Mesodermal cell (in vitro differentiated cells): ENCODE measurements around the gene IGSF6.

Experiments
- H3K27ac ChIP-seq: 2 replicates; pipeline ENCODE4 v1.7.0; 2013; ENCODE audit warnings: mild to moderate bottlenecking, low read depth, low read length, moderate library complexity; ENCODE audit not compliant: severe bottlenecking
- H3K36me3 ChIP-seq: 2 replicates; pipeline ENCODE4 v1.7.1; 2013; ENCODE audit warnings: mild to moderate bottlenecking, low read length, moderate library complexity; ENCODE audit not compliant: control insufficient read depth, insufficient read depth
- H3K4me1 ChIP-seq: one replicate; pipeline ENCODE4 v1.7.1; 2013; ENCODE audit warnings: mild to moderate bottlenecking, low read length; ENCODE audit not compliant: insufficient read depth, control insufficient read depth, poor library complexity, severe bottlenecking
- H3K4me3 ChIP-seq: 2 replicates; pipeline ENCODE4 v1.7.0; 2013; ENCODE audit warnings: low read length, control low read depth, mild to moderate bottlenecking; ENCODE audit not compliant: insufficient read depth, poor library complexity, severe bottlenecking; ENCODE audit errors: extremely low read depth
- H3K9me3 ChIP-seq: 2 replicates; pipeline ENCODE4 v1.7.1; 2013; ENCODE audit warnings: mild to moderate bottlenecking, low read length, moderate library complexity; ENCODE audit not compliant: control insufficient read depth
- WGBS, 2 experiments: methylation state at CpG; one replicate each; pipeline ENCODE4 v1.1.5; 2013; ENCODE audit warnings: missing lambda C conversion rate in 2 of 2; ENCODE audit not compliant: insufficient coverage in 2 of 2; 5-methylcytosine and 5-hydroxymethylcytosine counted together

IGSF6 gene

GRCh38 chr16:21628772-21629171 lies 23.6 kb downstream of the IGSF6 start:
- H3K27ac ChIP-seq = no peak overlapping the region
- WGBS, 2 experiments = 92 to 100% methylated on average over 2 of the region's 5 CpGs
- H3K9me3 ChIP-seq = peaks cover 8% of the 10 kb centered on the region
- H3K4me1 ChIP-seq = peaks cover 5% of the 10 kb centered on the region
- no peak overlapping the region for H3K4me3 ChIP-seq
- peaks cover 57% of the 10 kb centered on the region for H3K36me3 ChIP-seq

GRCh38 chr16:21628121-21628726 lies 24.2 kb downstream of the IGSF6 start:
- Histone ChIP-seq H3K27ac (no peak overlapping the region), H3K4me3 (no peak overlapping the region), H3K4me1 (peaks cover 5% of the 10 kb centered on the region), H3K36me3 (peaks cover 55% of the 10 kb centered on the region), H3K9me3 (peaks cover 8% of the 10 kb centered on the region)
- WGBS, 2 experiments = 100% methylated on average over 1 to 2 of the region's 5 CpGs

GRCh38 chr16:21626659-21627277 lies 25.6 kb downstream of the IGSF6 start:
- H3K27ac ChIP-seq = peak overlapping the region; percentile 92
- H3K4me1 ChIP-seq = peaks cover 5% of the 10 kb centered on the region
- H3K9me3 ChIP-seq = peaks cover 8% of the 10 kb centered on the region
- WGBS, 2 experiments = 90 to 96% methylated on average over 4 to 6 of the region's 6 CpGs
- no peak overlapping the region for H3K4me3 ChIP-seq
- H3K36me3 ChIP-seq = peaks cover 55% of the 10 kb centered on the region

- H3K27ac ChIP-seq = no peak overlapping the region
- H3K4me3 ChIP-seq = no peak overlapping the region
- peaks cover 8% of the 10 kb centered on the region for H3K9me3 ChIP-seq
- peaks cover 62% of the 10 kb centered on the region for H3K36me3 ChIP-seq
- H3K4me1 ChIP-seq = peaks cover 5% of the 10 kb centered on the region
- no CpG with 5 or more reads among the region's 1 CpG for WGBS, 2 experiments
These were observed 27.4 kb downstream of the IGSF6 start for GRCh38 chr16:21625026-21625425.

GRCh38 chr16:21622545-21622944 lies 29.9 kb downstream of the IGSF6 start:
- H3K36me3 ChIP-seq = peaks cover 58% of the 10 kb centered on the region
- H3K9me3 ChIP-seq = no peaks in the 10 kb centered on the region
- no peak overlapping the region for H3K27ac ChIP-seq
- H3K4me1 ChIP-seq = peaks cover 5% of the 10 kb centered on the region
- no peak overlapping the region for H3K4me3 ChIP-seq
- WGBS, 2 experiments = 100% methylated on average over 1 of the region's 1 CpG; no CpG with 5 or more reads in 1 of the 2 experiments

- H3K36me3 ChIP-seq = peaks cover 55% of the 10 kb centered on the region
- H3K4me3 ChIP-seq = no peak overlapping the region
- H3K4me1 ChIP-seq = no peaks in the 10 kb centered on the region
- no peak overlapping the region for H3K27ac ChIP-seq
- no peaks in the 10 kb centered on the region for H3K9me3 ChIP-seq
These were observed 31.8 kb downstream of the IGSF6 start for GRCh38 chr16:21620592-21620991.

GRCh38 chr16:21619765-21620425 lies 32.5 kb downstream of the IGSF6 start:
- H3K9me3 ChIP-seq = no peaks in the 10 kb centered on the region
- no peak overlapping the region for H3K27ac ChIP-seq
- H3K4me1 ChIP-seq = no peaks in the 10 kb centered on the region
- peaks cover 54% of the 10 kb centered on the region for H3K36me3 ChIP-seq
- WGBS, 2 experiments = 90 to 91% methylated on average over 4 of the region's 4 CpGs
- no peak overlapping the region for H3K4me3 ChIP-seq

GRCh38 chr16:21618281-21618680 lies 34.1 kb downstream of the IGSF6 start:
- no peaks in the 10 kb centered on the region for H3K4me1 ChIP-seq
- H3K4me3 ChIP-seq = no peak overlapping the region
- no peaks in the 10 kb centered on the region for H3K9me3 ChIP-seq
- WGBS, 2 experiments = 80% methylated on average over 3 of the region's 5 CpGs; no CpG with 5 or more reads in 1 of the 2 experiments
- H3K27ac ChIP-seq = no peak overlapping the region
- peaks cover 51% of the 10 kb centered on the region for H3K36me3 ChIP-seq

- no peak overlapping the region for H3K27ac ChIP-seq
- no peaks in the 10 kb centered on the region for H3K9me3 ChIP-seq
- 100% methylated on average over 2 of the region's 3 CpGs for WGBS, 2 experiments
- H3K4me3 ChIP-seq = no peak overlapping the region
- H3K36me3 ChIP-seq = peaks cover 58% of the 10 kb centered on the region
- H3K4me1 ChIP-seq = no peaks in the 10 kb centered on the region
These were observed 34.8 kb downstream of the IGSF6 start for GRCh38 chr16:21617607-21618006.

- Histone ChIP-seq H3K27ac (no peak overlapping the region), H3K9me3 (no peaks in the 10 kb centered on the region), H3K36me3 (peaks cover 46% of the 10 kb centered on the region), H3K4me1 (peaks cover 9% of the 10 kb centered on the region), H3K4me3 (no peak overlapping the region)
- WGBS, 2 experiments = 83 to 87% methylated on average over 2 of the region's 3 CpGs
These were observed 37.5 kb downstream of the IGSF6 start for GRCh38 chr16:21614896-21615295.

GRCh38 chr16:21613781-21614180 lies 38.6 kb downstream of the IGSF6 start:
- WGBS, 2 experiments = 100% methylated on average over 2 of the region's 2 CpGs; no CpG with 5 or more reads in 1 of the 2 experiments

More at GRCh38 chr16:21613781-21614180, 38.6 kb downstream of the IGSF6 start:
- Histone ChIP-seq H3K4me3 (no peak overlapping the region), H3K27ac (no peak overlapping the region), H3K36me3 (peaks cover 39% of the 10 kb centered on the region), H3K9me3 (no peaks in the 10 kb centered on the region), H3K4me1 (peaks cover 9% of the 10 kb centered on the region)
